GM23338 (cell line): ENCODE measurements around the gene ZNF281.

Experiments used
- CREB1 ChIP-seq: fragments of 250-450 bp; sonication (Bioruptor Pico); IDR thresholded peaks from 2 replicates; pipeline ENCODE4 v1.5.0; 2020; ENCODE audit warnings: low read depth, mild to moderate bottlenecking, moderate library complexity
- CTCF ChIP-seq, 2 experiments: fragments of 200-600 bp in 1 of 2; sonication (generic) in 1 of 2; conservative IDR thresholded peaks; 2 replicates each; pipeline versions ENCODE4 v1.5.1 to v1.6.1; 2016 to 2017; ENCODE audit warnings: antibody characterized with exemption in 2 of 2, low read depth in 2 of 2, mild to moderate bottlenecking in 2 of 2, moderate library complexity in 1 of 2
- EZH2 ChIP-seq: fragments of 200-600 bp; sonication (generic); IDR thresholded peaks from one replicate; pipeline ENCODE4 v1.8.0; 2017; ENCODE audit warnings: antibody characterized with exemption, mild to moderate bottlenecking, low read depth; ENCODE audit not compliant: unreplicated experiment
- EZH2phosphoT487 ChIP-seq: fragments of 200-600 bp; sonication (generic); IDR thresholded peaks from one replicate; pipeline ENCODE4 v1.8.1; 2018; ENCODE audit warnings: antibody characterized with exemption; ENCODE audit not compliant: unreplicated experiment
- JUNB ChIP-seq: IDR thresholded peaks from one replicate; pipeline ENCODE4 v1.6.1; 2016; ENCODE audit warnings: antibody characterized with exemption; ENCODE audit not compliant: unreplicated experiment
- POLR2AphosphoS5 ChIP-seq: IDR thresholded peaks from 2 replicates; pipeline ENCODE4 v1.6.1; 2016; ENCODE audit warnings: antibody characterized with exemption, low read depth
- REST ChIP-seq: IDR thresholded peaks from one replicate; pipeline ENCODE4 v1.6.1; 2018; ENCODE audit warnings: antibody characterized with exemption; ENCODE audit not compliant: unreplicated experiment
- ZNF331 ChIP-seq: fragments of 250-450 bp; sonication (Bioruptor Pico); IDR thresholded peaks from 2 replicates; pipeline ENCODE4 v1.5.0; 2020; ENCODE audit warnings: low read depth, mild to moderate bottlenecking, moderate library complexity

GRCh38 chr1:200432586-200432985 lies 22.8 kb upstream of the ZNF281 start:
- TF ChIP-seq CTCF (conservative IDR thresholded peaks at IDR 0.05; ENCODE audit: low read depth in 2 of 2) (no peak), POLR2AphosphoS5 (no peak), EZH2phosphoT487 (no peak), REST (no peak), EZH2 (no peak), ZNF331 (CRISPR knock-in tag) (no peak), CREB1 (CRISPR knock-in tag) (no peak), JUNB (no peak)
